Fibroblast of peridontal ligament (primary cell): ENCODE data around the gene SIM1.

Source experiments
- DNase-seq: peaks from one replicate; pipeline ENCODE4 v3.0.0-alpha.2; 2010; ENCODE audit errors: extremely low read depth

The SIM1 gene

GRCh38 chr6:100470422-100471120 is 5.8 kb upstream of the SIM1 start:
- no peak for DNase-seq

DNA sequence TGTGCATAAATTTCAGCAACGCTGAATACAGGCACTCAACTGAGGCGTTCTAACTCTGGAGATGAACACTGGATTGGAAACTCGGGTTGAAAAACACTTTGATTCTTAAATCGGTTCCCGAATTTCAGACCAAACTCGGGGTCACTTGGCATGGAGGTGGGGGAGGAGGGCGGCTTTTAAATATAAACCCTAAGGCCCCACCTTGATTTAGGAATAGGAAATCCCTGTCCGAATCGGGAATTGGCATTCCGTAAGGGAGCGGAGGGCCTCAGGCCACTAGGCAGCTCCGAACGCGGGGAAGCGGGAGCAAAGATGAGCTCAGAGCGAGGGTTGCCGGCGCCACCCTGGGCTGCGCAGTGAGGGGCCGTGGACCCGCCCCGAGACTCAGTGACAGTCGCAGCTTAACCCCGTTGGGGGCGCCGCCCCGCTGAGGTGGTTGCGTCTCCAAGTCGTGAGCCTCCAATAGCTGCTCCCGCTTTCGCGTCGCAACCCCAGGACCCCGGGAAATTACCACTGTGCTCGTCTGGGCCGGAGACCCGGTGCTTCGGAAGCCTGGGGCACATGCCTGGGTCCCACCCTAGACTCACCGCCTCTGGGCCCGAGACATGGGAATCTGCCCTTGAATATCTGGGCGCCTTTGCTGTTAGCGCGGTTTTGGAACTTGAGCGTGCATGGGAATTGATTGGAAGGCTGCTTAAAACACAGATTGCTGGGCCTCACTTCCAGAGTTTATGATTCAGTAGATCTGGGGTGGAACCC is 4.6 kb upstream of the SIM1 start:
- no peak for DNase-seq

- no peak for DNase-seq
Measured at GRCh38 chr6:100468016-100468622, 3.4 kb upstream of the SIM1 start.

GRCh38 chr6:100467129-100468015 is 2.7 kb upstream of the SIM1 start:
- DNase-seq, result no peak

- DNase-seq, result no peak
Measured at GRCh38 chr6:100466410-100467128, 1.8 kb upstream of the SIM1 start.

- DNase-seq, result no peak
Measured at GRCh38 chr6:100465701-100466409, 1.1 kb upstream of the SIM1 start.

- DNase-seq, result no peak
Measured at GRCh38 chr6:100464162-100464851, 414 bp downstream of the SIM1 start.

DNA sequence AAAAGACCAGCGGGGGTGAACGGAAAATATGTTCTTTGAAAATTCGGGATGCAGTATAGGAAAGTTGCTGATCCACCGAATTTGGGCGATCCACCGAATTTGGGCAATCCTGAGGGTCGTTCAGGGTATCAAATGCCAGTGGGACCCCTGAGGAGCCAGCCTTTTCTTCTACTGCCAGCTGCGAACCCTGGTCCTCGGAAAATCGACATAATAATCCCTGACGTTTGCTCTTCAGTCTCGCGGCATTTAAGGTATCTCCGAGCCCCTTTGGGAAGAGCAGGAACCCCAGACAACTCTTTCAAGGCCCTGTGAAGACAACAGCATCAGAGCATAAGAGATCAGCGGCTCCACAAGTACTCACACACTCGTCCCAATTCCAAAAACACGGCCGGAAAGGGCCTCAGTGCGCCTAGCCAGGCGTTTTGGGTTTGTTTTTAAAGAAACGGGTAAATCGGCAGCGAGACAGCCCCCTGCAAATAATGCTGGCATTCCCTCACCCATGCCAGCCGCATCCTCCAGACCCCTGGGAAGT is 1.0 kb downstream of the SIM1 start:
- DNase-seq, result no peak

DNA sequence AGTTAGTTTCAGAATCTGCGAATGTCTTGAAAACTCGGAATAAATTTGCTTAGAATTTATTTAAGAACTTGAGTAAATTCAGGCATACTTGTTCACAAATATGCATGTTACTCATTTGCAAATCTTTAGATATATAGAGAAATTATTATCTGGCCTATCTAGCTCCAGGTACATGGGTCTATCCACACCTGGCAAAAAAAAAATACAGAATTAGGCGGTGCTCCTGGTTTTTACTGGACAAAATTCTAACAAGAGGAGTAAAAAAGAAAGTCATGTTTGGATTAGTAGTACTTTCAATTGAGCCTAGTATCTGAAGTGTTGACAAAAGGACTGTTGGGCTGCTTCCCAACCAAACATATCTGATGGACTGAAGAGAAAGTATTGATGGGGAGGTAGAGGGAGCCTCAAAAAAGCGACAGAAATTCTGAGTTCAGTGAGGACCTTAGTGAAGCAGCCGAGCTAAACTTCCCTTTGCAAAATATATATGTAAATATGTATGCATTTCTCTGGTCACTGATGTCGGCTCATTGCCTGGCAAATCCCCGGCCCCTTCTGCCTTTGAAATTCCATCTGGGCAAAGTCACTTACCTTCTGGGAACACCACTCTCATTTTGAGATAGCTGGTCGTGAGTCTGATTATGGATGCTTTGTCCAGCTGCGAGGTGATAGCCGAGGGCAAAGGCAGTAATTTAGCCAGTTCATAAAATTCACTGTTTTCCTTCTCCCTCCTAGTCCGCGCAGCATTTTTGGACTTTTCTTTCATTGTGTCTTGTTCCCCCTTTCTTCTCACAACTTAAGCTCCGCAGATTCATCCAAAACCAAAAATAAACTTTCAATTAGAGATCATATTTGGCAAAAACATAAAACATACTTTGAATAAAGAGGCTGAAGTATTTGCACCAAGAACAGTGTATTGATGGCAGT is 1.8 kb downstream of the SIM1 start:
- no peak for DNase-seq

GRCh38 chr6:100461917-100462705 is 2.6 kb downstream of the SIM1 start:
- DNase-seq, result no peak

- DNase-seq, result no peak
Measured at GRCh38 chr6:100461278-100461916, 3.3 kb downstream of the SIM1 start.

GRCh38 chr6:100460650-100461204 is 4.0 kb downstream of the SIM1 start:
- no peak for DNase-seq

- DNase-seq, result no peak
Measured at GRCh38 chr6:100459592-100460184, 5.0 kb downstream of the SIM1 start.

DNA sequence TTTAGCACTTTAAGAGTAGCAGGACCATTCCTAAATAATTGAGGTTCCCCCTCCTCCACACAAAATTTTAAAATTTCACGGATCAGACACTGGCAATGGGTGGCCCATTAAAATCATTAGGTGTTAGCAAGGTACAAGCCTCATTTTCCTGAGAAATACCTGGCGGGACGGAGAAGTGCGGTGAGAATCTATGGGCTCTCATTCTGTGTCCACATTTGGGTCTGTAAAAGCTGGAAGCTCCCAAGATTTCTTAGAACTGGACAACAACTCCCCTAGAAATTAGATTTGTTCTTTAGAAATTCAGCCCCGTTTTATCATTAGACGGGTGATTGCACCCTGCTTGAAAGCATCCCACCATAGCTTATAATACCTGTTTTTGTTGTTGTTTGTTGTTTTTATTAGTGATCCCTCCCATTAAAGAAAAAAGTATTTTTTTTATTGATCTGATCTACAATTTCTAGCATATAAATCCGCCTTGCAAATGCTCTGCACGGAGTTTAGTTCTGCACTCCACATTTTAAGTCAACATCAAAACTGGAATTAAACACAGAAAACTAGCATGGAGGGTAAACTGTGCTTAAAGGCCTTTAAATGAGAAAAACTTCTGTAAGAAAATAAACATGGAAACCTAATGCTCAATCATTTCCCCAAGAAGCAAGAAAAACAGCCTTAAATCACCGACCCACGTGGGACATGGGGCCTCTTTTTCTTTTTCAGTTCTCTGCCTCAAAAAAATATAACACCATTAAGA is 5.7 kb downstream of the SIM1 start:
- no peak for DNase-seq

DNA sequence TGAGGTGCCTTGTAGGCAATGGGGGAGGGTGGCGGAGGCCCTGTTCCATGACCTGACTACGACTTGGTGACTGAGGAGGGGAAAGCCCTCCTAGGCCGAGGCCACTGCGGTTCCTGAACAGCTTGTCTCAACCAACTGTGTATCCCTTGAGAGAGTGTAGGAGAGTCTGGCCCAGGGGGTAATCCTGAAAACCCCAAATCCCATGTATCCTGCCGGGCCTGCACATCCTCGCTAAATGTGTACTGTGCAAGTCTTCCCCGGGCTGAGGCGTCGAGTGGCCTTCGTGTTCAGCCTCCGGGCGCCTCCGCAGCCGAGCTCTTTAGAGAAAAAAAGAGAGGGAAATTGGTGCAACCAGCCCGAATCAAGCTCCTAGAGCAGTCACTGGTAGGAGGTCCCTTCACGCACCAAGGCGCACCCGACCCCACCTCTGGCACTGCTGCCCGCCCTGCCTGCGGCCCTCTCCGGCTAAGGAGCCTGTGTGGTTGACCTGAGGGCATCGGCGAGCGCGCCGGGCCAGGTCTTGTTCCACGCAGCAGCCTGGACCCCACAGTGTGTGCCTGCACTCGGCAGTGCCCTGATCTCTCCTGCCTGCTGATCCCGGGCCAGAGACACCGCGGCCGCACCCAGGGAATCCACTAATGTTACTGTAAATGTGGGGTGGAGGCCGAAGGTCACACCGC is 7.3 kb downstream of the SIM1 start:
- DNase-seq, result no peak

GRCh38 chr6:100456908-100457235 is 7.8 kb downstream of the SIM1 start:
- no peak for DNase-seq
